Forelimb muscle (tissue), 1 donor: Measurements from ENCODE around the gene F7. TPM values are rescaled to one million over a fixed set of nuclear protein-coding genes. Genes with fewer than 3 reads are reported as not detected.

ENCODE experiments used
- DNase-seq: peaks from one replicate; pipeline ENCODE4 v3.0.0-alpha.2; 2013; ENCODE audit warnings: low read depth
- polyA plus RNA-seq: library from polyadenylated mRNA; unstranded; fragments of 120-200 nt; gene quantifications from one replicate; pipeline ENCODE4 v1.2.1, GENCODE V29; 2013; ENCODE audit not compliant: insufficient read length

The F7 gene
- polyA plus RNA-seq, 1 donor: 1.5 TPM

DNA sequence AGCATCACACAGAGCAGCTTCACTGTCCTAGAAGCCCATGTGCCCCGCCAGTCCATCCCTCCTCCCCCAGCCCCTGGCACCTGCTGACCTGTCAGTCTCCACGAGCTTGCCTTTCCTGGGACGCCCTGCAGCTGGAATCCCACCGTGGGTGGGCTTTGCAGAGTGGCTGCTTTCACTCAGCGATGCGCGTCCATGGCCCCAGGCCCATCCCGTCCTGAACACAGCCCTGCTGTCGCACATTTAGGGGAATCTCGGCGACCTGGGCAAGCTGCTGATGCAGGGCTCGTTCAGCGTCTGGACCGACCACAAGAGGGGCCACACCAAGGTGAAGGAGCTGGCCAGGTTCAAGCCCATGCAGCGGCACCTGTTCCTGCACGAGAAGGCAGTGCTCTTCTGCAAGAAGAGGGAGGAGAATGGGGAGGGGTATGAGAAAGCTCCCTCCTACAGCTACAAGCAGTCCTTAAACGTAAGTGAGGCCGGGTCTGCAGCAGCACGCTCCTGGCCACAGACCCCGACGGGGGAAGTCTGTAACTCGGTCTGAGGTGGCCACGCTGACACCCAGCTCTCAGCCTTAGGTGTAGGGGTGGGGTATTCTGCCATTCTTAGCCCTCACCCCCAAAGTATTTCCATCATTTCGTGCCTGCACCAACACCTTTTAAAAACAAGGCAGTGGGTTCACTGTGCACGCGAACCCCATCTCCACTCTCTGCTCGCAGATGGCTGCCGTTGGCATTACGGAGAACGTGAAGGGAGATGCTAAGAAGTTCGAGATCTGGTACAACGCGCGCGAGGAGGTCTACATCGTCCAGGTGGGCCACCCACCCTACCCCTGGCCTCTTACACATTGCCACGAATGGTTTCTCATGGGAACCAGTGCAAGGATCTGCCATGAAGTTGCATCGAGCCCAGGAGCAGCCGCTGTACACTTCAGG lies 18.3 kb upstream of the F7 start:
- no peak for DNase-seq

DNA sequence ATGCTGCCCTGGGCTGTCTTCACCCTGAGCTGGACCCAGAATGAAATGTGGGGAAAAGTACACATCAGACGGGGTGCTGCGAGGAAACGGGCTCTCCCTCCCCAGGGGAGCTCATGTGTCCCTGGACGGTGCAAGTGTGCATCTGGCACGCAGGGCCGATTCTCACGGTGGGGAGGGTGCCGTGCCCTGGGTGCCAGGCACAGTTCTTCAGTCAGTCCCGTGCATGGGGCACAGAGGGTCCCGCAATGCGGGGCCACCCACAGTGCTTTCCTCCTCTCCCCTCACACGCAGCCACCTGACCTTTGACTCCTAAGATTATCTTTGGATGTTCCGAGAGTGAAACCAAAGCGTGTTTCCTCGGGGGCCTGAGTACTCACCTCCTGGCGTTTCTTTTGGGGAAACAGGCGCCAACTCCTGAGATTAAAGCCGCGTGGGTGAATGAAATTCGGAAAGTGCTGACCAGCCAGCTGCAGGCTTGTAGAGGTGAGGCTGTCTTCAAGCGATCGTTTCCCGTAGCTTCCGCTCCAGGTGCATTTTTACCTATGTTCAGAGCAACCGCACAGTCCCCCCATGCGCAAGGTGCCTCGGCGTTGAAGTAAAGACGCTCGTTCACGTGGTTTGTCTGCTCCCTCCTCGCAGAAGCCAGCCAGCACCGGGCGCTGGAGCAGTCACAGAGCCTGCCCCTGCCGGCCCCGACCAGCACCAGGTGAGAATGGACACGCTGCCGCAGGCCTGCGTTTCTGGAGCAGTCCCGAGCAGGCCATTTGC lies 17.5 kb upstream of the F7 start:
- no peak for DNase-seq

DNA sequence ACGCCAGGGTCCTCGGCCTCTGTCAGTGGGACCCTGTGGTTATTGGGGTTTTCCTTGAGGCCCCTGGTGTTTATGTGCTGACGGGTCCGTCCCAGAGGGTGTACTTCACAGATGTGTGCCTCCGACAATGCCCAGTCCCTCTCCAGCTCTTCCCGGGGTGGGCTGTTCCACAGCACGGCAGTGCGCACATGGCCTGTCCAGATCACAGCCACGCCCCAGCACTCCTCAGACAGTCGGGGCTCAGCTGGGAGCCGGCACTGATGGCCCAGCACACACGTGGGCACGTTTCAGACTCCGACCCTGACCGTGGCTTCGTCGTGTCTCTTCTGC lies 16.9 kb upstream of the F7 start:
- no peak for DNase-seq

DNA sequence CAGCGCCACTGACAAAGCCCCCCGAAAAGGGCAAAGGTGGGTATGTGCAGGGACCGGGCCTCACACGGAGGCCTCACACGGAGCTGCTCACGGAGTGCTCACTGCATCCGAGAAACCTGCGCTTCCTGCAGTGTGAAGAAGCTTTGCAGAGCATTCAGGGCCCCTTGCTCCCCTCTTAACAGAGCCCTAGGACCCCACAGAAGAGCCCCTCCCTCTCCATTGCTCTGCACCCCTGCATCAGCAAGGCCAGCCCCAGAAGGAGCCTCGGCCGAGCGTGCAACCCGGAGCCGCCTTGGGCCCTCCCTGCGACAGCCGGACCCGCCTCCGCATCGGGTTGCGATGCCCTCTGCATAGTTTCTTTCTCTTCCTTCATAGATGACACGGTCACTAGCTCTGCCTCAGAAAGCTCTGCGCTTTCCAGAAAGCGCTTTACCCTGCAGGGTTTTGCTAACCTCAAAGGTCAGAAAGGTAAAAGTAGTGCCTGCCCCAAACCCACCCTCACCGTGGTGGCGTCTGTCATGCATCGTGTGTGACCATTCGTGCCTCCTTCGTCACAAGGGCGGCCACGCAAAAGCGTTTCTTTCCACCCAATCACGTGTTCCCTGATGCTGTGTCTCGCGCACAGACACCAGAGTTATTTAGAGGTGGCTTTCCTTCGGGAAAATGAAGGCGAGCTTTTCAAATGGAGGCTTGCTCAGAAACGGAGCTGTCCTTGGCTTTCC lies 15.7 kb upstream of the F7 start:
- DNase-seq: no peak

DNA sequence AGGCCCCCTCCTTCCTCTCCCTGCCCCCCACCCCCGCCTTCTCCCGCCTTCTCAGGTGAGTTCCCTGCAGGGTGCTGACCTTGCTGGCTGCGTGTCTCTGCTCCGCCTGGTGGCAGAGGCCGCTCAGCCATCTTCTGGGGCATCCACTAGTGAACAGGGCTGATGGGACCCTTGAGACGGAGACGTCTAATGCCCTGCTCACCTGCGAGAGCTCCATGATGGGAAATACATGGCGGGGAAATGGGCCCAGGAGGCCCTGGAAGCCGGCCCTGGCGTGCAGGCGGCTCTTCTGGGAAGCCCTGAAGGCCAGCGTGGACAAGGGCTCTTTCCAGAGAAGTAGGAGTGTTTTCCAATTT lies 15.2 kb upstream of the F7 start:
- DNase-seq: no peak

DNA sequence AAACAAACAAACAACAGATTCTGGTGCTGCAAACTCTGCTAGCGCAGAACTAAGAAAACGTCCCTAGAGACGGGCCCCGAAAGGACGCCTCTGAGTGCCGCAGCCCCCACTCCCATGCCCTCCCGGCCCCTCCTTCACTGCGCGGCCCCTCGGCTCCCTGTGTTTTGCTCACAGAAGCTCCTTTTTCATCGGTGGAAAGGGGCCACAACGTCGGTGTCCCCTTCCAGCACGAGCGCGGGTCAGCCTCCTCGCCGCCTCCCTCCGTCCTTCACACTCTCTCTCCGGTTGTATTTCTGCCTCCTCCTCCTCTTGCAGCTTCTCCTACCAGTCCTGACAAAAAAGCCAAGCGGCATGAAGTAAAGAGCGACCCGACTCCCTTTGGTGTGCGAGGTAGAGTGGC lies 14.8 kb upstream of the F7 start:
- DNase-seq: no peak

DNA sequence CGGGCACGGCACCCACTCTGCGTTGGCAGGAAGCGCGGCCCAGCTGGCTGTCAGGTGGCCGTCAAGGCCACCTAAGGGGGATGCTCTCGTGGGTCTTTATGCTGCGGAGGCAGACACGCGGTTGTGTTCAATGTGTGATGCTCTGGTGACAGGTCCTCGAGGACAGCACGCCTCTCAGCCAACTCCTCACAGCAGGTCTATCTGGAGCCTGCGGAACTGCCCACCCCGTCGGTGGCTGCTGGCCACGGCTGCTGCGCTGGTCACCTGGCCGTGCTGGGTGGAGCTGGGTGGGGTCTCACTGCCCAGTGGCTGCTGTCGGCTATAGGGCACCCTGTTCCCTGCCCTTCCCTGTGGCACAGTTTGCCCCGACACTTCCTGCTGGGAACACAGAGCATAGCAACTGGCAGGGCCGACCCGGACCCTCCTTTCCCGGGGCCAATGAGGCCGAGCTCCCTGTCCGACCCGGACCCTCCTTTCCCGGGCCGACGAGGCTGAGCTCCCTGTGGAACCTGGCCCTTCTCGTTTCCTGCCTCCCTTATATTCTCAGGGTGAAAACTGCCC lies 14.3 kb upstream of the F7 start:
- no peak for DNase-seq

DNA sequence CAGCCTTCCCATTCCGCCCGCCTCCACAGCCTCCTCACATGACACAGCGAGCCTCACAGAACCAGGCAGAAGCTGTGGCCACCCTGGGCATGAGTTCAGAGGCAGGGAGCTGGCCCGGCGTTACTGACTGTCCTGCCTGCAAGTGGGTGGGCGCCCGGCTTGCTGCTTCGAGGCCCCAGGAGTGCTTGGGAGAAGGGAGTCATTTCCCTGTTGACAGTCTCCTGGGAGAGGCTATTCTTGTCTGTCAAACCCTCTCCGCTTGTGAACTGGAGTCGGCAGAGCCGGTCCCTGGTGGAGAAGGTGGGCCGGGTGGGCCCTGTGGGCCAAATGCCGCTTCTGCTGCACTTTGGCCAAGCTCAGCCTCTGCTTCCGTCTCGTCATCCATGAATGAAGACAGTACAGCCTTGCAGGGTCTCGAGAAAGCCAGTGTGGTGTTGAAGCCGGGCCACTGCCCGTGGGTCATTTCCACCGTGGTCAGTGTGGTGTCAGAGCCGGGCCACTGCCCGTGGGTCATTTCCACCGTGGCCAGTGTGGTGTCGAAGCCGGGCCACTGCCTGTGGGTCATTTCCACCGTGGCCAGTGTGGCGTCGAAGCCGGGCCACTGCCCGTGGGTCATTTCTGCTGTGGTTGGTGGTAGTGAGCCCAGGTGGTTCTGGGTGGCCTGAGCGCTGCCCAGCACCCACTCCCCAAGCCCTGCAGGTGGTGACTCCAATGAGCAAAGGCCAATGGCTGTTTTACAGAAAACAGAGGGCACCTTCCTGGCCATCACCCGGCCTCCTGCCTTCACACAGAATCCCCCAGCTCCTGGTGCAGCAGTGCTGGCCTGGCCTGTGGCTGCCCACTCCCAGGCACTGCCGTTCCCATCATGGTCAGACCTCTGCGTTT lies 13.5 kb upstream of the F7 start:
- DNase-seq: no peak

DNA sequence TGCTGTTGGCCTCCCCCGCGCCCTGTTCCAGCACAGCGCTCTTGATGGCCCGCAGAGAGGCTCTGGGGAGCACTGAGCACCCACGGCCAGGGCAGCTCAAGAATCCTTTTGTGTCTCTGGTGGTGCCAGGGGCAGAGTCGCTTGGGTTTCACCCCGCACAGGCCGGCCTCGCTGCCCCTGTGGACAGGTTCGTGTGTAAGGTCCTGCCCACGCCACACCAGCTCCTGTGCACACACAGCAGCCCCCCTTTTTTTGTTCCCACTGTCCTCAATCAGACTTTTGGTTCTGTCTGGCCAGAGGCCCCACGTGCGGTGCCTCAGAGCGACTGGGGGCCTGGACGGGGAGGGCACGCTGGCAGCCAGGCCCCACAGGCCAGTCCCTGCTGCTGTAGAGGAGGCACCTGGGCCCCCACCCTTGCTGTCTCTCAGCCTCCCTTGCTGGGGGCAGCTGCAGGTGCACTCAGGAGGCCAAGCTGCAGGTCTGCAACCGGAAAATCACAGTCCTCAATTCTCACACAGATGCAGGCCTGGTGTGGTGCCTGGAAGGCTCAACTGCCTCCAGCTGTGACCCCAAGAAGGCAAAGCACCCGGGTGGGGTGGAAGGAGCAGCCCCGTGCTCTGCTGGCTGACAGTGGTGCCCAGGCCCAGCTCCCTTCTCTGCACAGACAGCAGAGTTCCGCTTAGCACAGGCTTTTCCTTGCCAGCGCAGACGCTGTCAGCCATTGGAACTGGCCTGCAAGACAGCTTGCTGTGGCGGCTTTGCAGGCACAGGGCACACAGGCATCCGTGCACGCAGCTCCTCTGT lies 12.6 kb upstream of the F7 start:
- DNase-seq: no peak

DNA sequence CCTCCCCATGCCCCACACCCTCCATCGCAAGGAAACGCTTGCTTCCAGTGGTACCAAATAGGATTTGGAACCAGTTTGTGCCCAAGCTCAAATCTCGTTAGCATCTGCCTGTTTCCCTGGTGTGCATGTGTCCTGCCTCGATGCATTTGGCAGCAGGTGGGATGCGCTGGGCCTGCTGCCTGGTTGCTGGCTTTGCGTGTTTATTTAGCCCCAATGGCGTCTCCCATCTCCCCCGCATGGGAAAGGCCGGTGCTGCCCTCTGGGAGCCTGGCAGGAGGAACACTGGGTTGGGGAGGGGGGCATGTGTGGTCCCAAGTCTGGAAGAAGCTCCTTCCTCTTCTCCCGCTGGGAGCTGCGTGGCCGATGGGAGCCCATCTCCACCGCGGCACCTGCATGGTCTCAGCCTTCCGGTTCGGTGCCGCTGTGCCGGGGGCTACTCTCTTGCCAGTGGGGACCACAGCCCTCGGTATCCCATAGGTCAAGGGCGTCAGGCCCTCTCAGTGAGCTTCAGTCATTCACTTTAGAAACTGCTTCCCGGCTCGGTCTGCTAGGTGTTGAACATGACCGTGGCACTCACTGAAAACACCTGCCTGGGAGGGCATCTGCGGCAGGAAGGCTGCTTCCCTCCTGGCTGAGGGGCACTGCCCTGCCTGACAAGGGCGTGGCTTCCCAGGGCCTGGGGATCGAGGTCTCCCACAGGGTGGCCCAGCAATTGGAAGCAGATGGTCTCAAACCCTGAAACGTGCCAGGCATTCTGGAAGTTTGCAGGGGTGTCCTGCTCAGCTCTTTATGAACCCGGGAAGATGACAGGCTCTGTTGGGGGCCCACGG lies 11.8 kb upstream of the F7 start:
- no peak for DNase-seq

DNA sequence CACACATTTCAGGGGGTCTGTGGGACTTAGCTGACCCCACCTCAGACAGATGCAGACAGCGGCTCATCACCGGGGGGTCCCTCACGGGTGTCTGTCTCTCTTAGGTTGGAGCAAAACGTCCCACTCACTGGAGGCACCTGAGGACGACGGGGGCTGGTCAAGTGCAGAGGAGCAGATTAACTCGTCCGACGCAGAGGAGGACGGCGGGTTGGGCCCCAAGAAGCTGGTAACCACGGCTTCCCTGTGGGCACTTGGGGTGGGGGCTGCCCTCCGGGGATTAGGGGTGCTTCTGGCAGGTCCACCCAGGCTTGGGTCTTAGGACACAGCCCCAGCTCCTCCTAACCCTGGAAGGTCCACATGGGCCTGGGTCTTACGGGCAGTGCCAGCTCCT lies 11.2 kb upstream of the F7 start:
- DNase-seq: no peak

DNA sequence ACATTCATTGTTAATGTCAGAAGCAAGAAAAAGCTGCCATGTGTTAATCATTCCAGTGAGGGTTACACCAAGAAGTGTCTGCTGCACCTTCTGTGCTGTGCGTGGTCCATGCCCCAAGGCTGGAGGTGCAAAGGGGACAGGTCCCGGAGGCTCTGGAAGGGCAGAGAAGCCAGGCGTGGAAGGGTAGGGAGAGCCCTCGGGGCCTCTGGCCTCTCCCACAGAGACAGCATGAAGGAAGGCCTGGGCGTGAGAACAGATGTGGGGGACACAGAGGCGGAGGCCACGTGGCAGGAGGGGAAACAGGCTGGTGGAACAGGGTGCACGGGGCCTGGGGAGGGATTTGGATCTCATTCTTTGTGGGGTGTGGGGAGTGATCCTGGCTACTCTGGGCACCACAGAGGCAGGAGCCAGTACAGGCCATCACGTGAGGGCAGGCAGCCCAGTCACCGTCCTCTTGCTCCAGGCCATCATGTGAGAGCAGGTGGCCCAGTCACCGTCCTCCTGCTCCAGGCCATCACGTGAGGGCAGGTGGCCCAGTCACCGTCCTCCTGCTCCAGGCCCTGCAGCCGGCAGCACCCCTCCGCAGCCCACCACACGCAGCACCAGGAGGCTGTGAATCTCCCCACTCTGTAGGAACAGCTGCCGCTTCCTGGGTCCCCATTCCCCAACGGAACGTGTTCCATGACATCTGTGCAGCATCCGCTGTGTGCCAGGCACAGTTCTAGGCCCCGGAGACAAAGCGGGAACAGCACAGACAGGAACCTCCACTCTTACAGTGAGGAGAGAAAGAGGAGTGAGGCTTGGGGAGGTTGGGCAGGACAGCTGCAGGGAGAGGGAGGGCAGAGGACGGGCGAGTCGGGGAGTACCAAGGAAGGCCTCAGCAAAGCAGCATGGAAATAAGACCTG lies 10.2 kb upstream of the F7 start:
- no peak for DNase-seq

DNA sequence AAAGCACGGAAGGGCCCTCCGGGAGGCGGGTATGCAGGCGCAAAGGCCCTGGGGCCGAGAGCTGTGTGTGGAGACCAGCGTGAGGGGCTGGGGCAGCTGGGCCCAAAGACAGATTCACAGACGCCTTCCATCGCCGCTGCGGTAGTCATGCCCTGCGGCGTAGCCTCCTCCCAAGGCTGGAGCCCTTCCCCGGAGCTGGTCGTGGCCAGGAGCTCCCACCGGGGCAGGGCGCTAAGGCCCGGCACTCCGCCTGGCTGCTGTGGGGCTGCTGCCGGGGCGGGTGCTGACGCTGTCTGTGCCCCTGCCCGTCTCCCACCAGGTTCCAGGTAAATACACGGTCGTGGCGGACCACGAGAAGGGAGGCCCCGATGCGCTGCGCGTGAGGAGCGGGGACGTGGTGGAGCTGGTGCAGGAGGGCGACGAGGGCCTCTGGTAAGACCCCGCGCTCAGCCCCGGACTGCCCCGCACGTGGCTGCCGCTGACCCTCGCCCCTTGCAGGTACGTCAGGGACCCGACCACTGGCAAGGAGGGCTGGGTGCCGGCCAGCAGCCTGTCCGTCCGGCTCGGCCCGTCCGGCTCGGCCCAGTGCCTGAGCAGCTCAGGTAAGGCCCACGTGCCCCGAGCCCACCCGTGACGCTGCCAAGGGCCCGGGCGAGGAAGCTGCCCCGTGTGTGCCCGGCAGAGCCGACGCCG lies 9.4 kb upstream of the F7 start:
- DNase-seq: no peak

DNA sequence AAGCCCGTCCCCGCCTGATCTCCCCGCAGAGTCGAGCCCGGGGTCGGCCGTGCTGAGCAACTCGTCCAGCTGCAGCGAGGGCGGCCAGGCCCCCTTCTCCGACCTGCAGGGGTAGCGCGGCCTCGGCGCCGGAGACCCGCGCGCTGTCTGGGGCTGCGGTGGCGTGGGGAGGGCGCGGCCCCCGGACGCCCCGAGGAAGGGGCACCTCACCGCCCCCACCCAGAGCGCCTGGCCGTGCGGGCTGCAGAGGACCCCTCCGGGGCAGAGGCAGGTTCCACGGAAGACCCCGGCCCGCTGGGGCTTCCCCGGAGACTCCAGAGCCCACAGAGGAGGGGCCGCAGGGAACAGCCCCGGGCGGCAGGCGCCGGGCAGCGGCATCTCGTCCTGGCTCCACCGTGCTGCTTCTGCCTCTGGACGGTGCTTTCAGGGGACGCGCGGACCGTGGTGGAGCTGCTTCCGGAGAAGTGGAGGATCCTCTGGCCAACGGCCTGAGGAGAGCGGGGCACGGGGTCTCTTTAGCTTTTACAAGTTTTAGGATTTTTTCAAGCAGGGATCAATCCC lies 8.8 kb upstream of the F7 start:
- no peak for DNase-seq

DNA sequence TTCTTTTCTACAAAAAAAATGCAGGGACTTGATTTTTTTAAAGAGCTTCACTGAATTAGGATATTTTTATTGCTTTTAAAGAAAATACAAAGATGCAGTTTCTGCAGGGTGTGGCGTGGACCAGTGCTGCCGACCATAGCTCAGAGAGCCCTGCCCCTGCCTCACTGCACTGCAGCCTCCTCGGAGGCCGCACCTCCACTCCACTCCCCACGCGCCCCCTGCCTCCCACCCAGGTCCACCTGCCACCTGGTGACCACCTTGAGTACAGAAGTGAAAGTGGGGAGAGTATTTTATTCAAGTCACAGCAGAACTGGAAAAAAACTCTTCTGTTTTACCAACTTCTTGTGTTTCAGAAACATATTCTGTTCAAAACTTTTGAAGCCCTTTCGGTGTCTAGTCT lies 7.9 kb upstream of the F7 start:
- DNase-seq: no peak

DNA sequence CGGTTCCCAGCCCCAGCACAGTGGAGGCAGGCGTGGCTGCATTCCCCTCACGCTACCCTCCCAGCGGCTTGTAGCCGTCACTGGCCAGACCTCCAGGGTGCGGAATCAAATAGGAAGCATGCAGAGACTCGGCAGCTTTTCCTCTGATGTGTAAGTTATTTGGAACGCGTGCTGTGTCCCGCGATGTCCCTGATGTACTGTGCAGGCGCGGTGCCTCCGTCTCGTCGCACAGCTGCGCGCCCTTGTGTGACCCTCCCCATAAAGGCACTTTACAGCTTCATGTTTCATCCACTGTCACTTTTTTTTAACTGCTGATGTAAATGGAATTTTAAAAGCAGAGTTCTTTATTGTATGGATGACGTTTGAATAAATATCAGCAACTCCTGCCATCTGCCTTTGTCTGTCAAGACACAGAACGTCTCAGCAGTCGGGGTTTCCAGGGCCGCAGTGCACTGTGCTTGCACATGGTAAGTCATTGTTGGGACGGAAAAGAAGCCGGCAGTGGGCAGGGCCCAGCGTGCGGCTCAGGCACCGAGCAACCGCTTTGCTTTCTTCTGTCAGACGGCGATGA lies 7.3 kb upstream of the F7 start:
- DNase-seq: no peak

DNA sequence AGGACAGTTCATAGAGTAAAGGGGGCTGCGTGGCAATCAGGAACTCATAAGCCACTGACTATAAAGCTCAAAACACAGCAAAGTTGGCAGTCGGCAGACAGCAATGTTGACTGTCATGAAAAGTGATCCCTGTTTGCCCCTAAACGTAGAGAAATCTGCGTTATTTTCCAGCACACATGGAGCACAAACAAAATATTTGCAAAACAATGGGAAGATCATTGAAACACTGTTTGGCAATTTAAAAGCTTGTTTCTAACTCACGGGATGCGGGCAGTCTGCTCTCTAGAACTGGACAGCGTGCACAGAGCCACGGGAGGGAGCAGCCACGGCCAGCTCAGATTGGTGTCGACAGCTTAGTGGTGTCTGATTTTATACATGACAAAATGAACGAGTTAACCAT lies 6.4 kb upstream of the F7 start:
- DNase-seq: no peak
